ENCODE results near the gene DAP. TPM values are rescaled to one million over a fixed set of nuclear protein-coding genes. Genes with fewer than 3 reads are reported as not detected.

The DAP gene
- total RNA-seq, 1 experiment from 2014 or later, result 47.7 TPM

DNA sequence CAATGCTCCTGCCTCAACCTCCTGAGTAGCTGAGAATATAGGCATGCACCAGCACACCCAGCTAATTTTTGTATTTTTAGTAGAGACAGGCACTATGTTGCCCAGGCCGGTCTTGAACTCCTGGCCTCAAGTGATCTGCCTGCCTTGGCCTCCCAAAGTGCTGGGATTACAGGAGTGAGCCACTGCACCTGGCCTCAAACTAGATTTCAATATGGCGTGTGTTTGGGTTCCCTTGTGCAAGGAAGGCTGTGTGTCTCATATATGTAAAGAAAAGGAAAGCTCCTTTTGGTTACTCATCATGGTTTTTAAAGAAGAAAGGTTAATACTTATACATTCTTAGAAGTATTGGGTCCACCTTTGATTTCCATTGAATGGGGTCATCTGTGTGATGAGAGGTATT is 126.5 kb downstream of the DAP start:
- POLR2A ChIA-PET, result no interaction called here

DNA sequence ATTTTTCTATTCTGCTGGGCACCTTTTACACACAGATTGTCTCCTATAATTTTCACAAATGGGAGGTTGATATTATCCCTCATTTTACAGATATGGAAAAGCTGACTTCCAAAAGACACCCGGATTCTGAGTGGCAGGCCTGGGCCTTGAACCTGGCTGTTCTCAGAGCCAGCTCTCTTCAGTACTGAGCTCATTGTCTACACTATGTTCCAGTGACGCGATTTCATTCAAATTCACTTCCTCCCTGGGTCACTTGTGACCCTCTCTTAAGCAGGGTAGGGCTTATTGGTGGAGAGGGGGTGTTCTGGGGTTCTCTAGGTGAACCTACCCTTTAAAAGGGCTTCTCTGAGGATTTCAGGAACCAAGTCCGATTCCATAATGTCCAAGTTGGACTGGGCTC is 127.0 kb downstream of the DAP start:
- Mint-ChIP-seq H3K9me3 (no peaks in the 10 kb centered on the region; the same call in 1 of the 2 replicates), H3K4me1 (peaks cover 53% of the 10 kb centered on the region), H3K36me3 (no peaks in the 10 kb centered on the region; the same call in 1 of the 2 replicates), H3K4me3 (no peak overlapping the region), H3K27me3 (ENCODE audit: low read depth) (peaks cover 3% of the 10 kb centered on the region; the same call in 1 of the 2 replicates), H3K27ac (no peak overlapping the region)
- TF ChIP-seq, protein P1, sequence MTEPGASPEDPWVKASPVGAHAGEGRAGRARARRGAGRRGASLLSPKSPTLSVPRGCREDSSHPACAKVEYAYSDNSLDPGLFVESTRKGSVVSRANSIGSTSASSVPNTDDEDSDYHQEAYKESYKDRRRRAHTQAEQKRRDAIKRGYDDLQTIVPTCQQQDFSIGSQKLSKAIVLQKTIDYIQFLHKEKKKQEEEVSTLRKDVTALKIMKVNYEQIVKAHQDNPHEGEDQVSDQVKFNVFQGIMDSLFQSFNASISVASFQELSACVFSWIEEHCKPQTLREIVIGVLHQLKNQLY (CRISPR knock-in tag; IDR thresholded peaks at IDR 0.05), result no peak
- TF ChIP-seq OVOL2 (CRISPR knock-in tag; IDR thresholded peaks at IDR 0.05; ENCODE audit: borderline replicate concordance), result no peak
- no peak for TF ChIP-seq GRHL2 (CRISPR knock-in tag; IDR thresholded peaks at IDR 0.05; ENCODE audit: insufficient replicate concordance, severe bottlenecking)
- no peak for TF ChIP-seq TEAD1 (CRISPR knock-in tag; IDR thresholded peaks at IDR 0.05)
- no peak for TF ChIP-seq RELA (CRISPR knock-in tag; IDR thresholded peaks at IDR 0.05; ENCODE audit: borderline replicate concordance)
- TF ChIP-seq, protein P2, sequence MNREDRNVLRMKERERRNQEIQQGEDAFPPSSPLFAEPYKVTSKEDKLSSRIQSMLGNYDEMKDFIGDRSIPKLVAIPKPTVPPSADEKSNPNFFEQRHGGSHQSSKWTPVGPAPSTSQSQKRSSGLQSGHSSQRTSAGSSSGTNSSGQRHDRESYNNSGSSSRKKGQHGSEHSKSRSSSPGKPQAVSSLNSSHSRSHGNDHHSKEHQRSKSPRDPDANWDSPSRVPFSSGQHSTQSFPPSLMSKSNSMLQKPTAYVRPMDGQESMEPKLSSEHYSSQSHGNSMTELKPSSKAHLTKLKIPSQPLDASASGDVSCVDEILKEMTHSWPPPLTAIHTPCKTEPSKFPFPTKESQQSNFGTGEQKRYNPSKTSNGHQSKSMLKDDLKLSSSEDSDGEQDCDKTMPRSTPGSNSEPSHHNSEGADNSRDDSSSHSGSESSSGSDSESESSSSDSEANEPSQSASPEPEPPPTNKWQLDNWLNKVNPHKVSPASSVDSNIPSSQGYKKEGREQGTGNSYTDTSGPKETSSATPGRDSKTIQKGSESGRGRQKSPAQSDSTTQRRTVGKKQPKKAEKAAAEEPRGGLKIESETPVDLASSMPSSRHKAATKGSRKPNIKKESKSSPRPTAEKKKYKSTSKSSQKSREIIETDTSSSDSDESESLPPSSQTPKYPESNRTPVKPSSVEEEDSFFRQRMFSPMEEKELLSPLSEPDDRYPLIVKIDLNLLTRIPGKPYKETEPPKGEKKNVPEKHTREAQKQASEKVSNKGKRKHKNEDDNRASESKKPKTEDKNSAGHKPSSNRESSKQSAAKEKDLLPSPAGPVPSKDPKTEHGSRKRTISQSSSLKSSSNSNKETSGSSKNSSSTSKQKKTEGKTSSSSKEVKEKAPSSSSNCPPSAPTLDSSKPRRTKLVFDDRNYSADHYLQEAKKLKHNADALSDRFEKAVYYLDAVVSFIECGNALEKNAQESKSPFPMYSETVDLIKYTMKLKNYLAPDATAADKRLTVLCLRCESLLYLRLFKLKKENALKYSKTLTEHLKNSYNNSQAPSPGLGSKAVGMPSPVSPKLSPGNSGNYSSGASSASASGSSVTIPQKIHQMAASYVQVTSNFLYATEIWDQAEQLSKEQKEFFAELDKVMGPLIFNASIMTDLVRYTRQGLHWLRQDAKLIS (CRISPR knock-in tag; IDR thresholded peaks at IDR 0.05; ENCODE audit: borderline replicate concordance), result no peak
- TF ChIP-seq EMX1 (CRISPR knock-in tag; IDR thresholded peaks at IDR 0.05), result no peak
- TF ChIP-seq PRRX2 (CRISPR knock-in tag; IDR thresholded peaks at IDR 0.05), result no peak
- no peak for TF ChIP-seq NR2C2 (CRISPR knock-in tag; IDR thresholded peaks at IDR 0.05)
- ChIA-PET POLR2A (no interaction called here), CTCF (no interaction called here)
- no peak for ATAC-seq
- DNase-seq (ENCODE audit: low spot score), result no peak

More for the DNA sequence above, 126.5 kb downstream of the DAP start:
- no peak for DNase-seq (ENCODE audit: low spot score)
- Mint-ChIP-seq H3K4me1 (peaks cover 53% of the 10 kb centered on the region), H3K27me3 (ENCODE audit: low read depth) (peaks cover 3% of the 10 kb centered on the region; the same call in 1 of the 2 replicates), H3K36me3 (no peaks in the 10 kb centered on the region; the same call in 1 of the 2 replicates), H3K4me3 (no peak overlapping the region), H3K9me3 (no peaks in the 10 kb centered on the region; the same call in 1 of the 2 replicates), H3K27ac (no peak overlapping the region)
- CTCF ChIA-PET, result interaction anchor here (0.9 kb wide), 1 partner anchor 26 kb away, joined by 4 read pairs; no protein-coding TSS in a partner anchor
- TF ChIP-seq NFATC4 (CRISPR knock-in tag; IDR thresholded peaks at IDR 0.05) (no peak), CREB1 (CRISPR knock-in tag; IDR thresholded peaks at IDR 0.05) (no peak), EMX1 (CRISPR knock-in tag; IDR thresholded peaks at IDR 0.05) (no peak), SOX15 (CRISPR knock-in tag; IDR thresholded peaks at IDR 0.05) (no peak), TEAD1 (CRISPR knock-in tag; IDR thresholded peaks at IDR 0.05) (no peak), ZNF671 (CRISPR knock-in tag; IDR thresholded peaks at IDR 0.05) (no peak), ZNF416 (CRISPR knock-in tag; IDR thresholded peaks at IDR 0.05) (no peak)
- TF ChIP-seq, protein P3, sequence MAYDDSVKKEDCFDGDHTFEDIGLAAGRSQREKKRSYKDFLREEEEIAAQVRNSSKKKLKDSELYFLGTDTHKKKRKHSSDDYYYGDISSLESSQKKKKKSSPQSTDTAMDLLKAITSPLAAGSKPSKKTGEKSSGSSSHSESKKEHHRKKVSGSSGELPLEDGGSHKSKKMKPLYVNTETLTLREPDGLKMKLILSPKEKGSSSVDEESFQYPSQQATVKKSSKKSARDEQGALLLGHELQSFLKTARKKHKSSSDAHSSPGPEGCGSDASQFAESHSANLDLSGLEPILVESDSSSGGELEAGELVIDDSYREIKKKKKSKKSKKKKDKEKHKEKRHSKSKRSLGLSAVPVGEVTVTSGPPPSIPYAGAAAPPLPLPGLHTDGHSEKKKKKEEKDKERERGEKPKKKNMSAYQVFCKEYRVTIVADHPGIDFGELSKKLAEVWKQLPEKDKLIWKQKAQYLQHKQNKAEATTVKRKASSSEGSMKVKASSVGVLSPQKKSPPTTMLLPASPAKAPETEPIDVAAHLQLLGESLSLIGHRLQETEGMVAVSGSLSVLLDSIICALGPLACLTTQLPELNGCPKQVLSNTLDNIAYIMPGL (CRISPR knock-in tag; IDR thresholded peaks at IDR 0.05), result no peak
- TF ChIP-seq, protein P4, sequence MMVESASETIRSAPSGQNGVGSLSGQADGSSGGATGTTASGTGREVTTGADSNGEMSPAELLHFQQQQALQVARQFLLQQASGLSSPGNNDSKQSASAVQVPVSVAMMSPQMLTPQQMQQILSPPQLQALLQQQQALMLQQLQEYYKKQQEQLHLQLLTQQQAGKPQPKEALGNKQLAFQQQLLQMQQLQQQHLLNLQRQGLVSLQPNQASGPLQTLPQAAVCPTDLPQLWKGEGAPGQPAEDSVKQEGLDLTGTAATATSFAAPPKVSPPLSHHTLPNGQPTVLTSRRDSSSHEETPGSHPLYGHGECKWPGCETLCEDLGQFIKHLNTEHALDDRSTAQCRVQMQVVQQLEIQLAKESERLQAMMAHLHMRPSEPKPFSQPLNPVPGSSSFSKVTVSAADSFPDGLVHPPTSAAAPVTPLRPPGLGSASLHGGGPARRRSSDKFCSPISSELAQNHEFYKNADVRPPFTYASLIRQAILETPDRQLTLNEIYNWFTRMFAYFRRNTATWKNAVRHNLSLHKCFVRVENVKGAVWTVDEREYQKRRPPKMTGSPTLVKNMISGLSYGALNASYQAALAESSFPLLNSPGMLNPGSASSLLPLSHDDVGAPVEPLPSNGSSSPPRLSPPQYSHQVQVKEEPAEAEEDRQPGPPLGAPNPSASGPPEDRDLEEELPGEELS (CRISPR knock-in tag; IDR thresholded peaks at IDR 0.05), result no peak
- TF ChIP-seq, protein P5, sequence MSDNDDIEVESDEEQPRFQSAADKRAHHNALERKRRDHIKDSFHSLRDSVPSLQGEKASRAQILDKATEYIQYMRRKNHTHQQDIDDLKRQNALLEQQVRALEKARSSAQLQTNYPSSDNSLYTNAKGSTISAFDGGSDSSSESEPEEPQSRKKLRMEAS (CRISPR knock-in tag; IDR thresholded peaks at IDR 0.05), result no peak
- TF ChIP-seq, protein P2 (CRISPR knock-in tag; IDR thresholded peaks at IDR 0.05; ENCODE audit: borderline replicate concordance), result no peak
- no peak for ATAC-seq
